Karpas-422 (cell line): ENCODE measurements around the gene LTO1. TPM values are rescaled to one million over a fixed set of nuclear protein-coding genes. Genes with fewer than 3 reads are reported as not detected.

Experiments used
- DNase-seq: peaks from one replicate; pipeline ENCODE4 v3.0.0-alpha.2; 2015
- H2AFZ ChIP-seq: fragments of 200-600 bp; sonication (generic); 2 replicates; pipeline ENCODE4 v1.6.1; 2014; ENCODE audit warnings: antibody characterized with exemption, low read length, mixed read lengths
- H3K27ac ChIP-seq: fragments of 200-600 bp; sonication (generic); 2 replicates; pipeline ENCODE4 v1.5.1; 2014; ENCODE audit warnings: mild to moderate bottlenecking, low read length, moderate library complexity
- H3K27me3 ChIP-seq: fragments of 200-600 bp; sonication (generic); 2 replicates; pipeline ENCODE4 v1.6.1; 2014; ENCODE audit warnings: low read length, mixed read lengths
- H3K36me3 ChIP-seq: fragments of 200-600 bp; sonication (generic); 2 replicates; pipeline ENCODE4 v1.6.1; 2014; ENCODE audit warnings: low read length, mixed read lengths; ENCODE audit not compliant: insufficient read depth
- H3K4me1 ChIP-seq: fragments of 200-600 bp; sonication (generic); 2 replicates; pipeline ENCODE4 v1.6.1; 2014; ENCODE audit warnings: mild to moderate bottlenecking, low read length, mixed read lengths
- H3K4me2 ChIP-seq: fragments of 200-600 bp; sonication (generic); 2 replicates; pipeline ENCODE4 v1.6.1; 2014; ENCODE audit warnings: low read length, low read depth, mild to moderate bottlenecking; ENCODE audit not compliant: poor library complexity, severe bottlenecking
- H3K4me3 ChIP-seq: fragments of 200-600 bp; sonication (generic); 2 replicates; pipeline ENCODE4 v1.5.1; 2014; ENCODE audit warnings: mild to moderate bottlenecking, antibody characterized with exemption, low read length, mixed read lengths
- H3K79me2 ChIP-seq: fragments of 200-600 bp; sonication (generic); 2 replicates; pipeline ENCODE4 v1.6.1; 2014; ENCODE audit warnings: mild to moderate bottlenecking, low read length, mixed read lengths
- H3K9ac ChIP-seq: fragments of 200-600 bp; sonication (generic); 2 replicates; pipeline ENCODE4 v1.6.0; 2014; ENCODE audit warnings: low read length
- H3K9me2 ChIP-seq: fragments of 200-600 bp; sonication (generic), shearing (Covaris generic); replicated peaks from 2 replicates; pipeline ENCODE4 v1.6.0; 2014; ENCODE audit warnings: mild to moderate bottlenecking, low read length, moderate library complexity; ENCODE audit not compliant: insufficient read depth
- H3K9me3 ChIP-seq: fragments of 300-700, 200-600 bp; sonication (generic); 2 replicates; pipeline ENCODE4 v1.6.1; 2014; ENCODE audit warnings: low read length, mixed read lengths
- H4K20me1 ChIP-seq: fragments of 200-600 bp; sonication (generic); 2 replicates; pipeline ENCODE4 v1.6.1; 2014; ENCODE audit warnings: mild to moderate bottlenecking, antibody characterized with exemption, low read length, low read depth; ENCODE audit not compliant: insufficient read depth
- total RNA-seq: library from RNA; depleted of rRNA; stranded (reverse); fragments of >200 nt; shearing (Covaris generic); gene quantifications from 2 replicates; pipeline ENCODE4 v1.2.3, GENCODE V29; 2014; ENCODE audit warnings: low replicate concordance

Gene LTO1
- total RNA-seq, 1 experiment from 2014 or later, result 26.2 TPM

DNA sequence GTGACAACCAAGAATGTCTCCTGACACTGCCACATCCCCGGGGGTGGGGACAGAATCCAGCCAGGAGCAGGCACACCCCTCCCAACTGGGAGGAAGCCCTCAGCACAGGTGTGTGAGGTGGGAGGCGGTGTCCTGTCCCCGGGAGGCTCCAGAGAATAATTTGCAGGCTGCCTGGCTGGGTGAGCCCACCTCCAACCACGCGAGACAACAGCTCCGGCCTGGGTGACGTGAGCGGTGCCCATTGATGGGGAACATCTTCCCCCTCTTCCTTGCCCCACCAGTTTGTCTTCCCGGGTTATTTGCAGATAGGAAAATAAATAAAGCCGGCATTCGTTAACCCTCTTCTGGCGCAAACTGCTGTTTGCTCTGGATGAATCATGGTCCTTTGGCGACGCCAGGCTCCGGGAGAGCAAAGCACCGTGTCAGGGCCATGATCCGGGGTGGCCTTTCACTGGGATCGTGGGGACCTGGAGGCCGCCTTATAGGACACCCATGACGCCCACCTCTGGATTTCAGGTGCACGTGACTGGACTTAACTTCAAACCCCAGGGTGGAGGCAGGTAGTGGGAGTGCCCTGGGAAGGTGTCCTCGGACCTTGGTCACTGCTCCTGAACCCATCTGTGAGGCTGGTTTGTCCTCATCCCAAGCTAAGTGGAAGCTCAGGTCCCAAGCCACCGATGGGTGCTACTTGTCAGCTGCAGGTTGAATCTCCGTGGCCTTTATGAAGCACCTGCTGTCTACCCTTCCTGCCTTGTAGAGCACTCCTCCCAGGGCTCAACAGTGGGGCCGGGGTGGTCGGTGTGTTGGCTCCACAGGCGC lies 20.3 kb downstream of the LTO1 start:
- Histone ChIP-seq H3K9me2 (no peaks in the 10 kb centered on the region), H3K79me2 (no peaks in the 10 kb centered on the region), H3K9ac (no peak overlapping the region), H3K4me1 (no peaks in the 10 kb centered on the region), H3K27me3 (no peaks in the 10 kb centered on the region), H3K9me3 (no peaks in the 10 kb centered on the region), H3K4me3 (no peak overlapping the region), H2AFZ (no peak overlapping the region), H3K4me2 (no peak overlapping the region), H3K36me3 (no peaks in the 10 kb centered on the region), H3K27ac (no peak overlapping the region), H4K20me1 (no peaks in the 10 kb centered on the region)
- DNase-seq, result no peak

DNA sequence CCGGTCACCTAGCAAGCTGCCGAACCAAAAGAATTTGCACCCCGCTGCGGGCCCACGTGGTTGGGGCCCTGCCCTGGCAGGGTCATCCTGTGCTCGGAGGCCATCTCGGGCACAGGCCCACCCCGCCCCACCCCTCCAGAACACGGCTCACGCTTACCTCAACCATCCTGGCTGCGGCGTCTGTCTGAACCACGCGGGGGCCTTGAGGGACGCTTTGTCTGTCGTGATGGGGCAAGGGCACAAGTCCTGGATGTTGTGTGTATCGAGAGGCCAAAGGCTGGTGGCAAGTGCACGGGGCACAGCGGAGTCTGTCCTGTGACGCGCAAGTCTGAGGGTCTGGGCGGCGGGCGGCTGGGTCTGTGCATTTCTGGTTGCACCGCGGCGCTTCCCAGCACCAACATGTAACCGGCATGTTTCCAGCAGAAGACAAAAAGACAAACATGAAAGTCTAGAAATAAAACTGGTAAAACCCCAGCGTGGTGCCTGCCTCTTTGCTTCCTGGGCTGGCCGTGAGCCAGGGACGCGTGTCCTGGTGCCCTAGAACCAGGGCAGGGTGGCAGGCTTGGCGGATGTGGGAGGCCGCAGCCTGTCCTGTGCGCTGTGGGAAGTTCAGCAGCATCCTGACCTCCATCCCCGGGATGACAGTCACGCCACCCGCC lies 21.0 kb downstream of the LTO1 start:
- H3K79me2 ChIP-seq, result no peaks in the 10 kb centered on the region
- H4K20me1 ChIP-seq, result no peaks in the 10 kb centered on the region
- H3K9me3 ChIP-seq, result no peaks in the 10 kb centered on the region
- H3K4me2 ChIP-seq, result no peak overlapping the region
- H3K4me3 ChIP-seq, result no peak overlapping the region
- H3K9me2 ChIP-seq, result no peaks in the 10 kb centered on the region
- no peaks in the 10 kb centered on the region for H3K4me1 ChIP-seq
- no peak overlapping the region for H3K27ac ChIP-seq
- H3K27me3 ChIP-seq, result no peaks in the 10 kb centered on the region
- DNase-seq, result no peak
- H3K36me3 ChIP-seq, result no peaks in the 10 kb centered on the region
- no peak overlapping the region for H3K9ac ChIP-seq
- H2AFZ ChIP-seq, result no peak overlapping the region

DNA sequence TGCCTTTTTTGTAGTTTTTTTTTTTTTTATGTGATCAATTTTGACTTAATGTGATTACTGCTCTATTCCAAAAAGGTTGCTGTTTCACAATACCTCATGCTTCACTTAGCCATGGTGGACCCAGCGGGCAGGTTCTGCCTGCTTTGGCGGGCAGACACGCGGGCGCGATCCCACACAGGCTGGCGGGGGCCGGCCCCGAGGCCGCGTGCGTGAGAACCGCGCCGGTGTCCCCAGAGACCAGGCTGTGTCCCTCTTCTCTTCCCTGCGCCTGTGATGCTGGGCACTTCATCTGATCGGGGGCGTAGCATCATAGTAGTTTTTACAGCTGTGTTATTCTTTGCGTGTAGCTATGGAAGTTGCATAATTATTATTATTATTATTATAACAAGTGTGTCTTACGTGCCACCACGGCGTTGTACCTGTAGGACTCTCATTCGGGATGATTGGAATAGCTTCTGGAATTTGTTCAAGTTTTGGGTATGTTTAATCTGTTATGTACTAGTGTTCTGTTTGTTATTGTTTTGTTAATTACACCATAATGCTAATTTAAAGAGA lies 21.7 kb downstream of the LTO1 start:
- Histone ChIP-seq H3K27ac (no peak overlapping the region), H3K4me1 (no peaks in the 10 kb centered on the region), H3K9me2 (no peaks in the 10 kb centered on the region), H3K4me2 (no peak overlapping the region), H3K36me3 (no peaks in the 10 kb centered on the region), H3K27me3 (no peaks in the 10 kb centered on the region), H3K9ac (no peak overlapping the region), H4K20me1 (no peaks in the 10 kb centered on the region), H3K9me3 (no peaks in the 10 kb centered on the region), H3K4me3 (no peak overlapping the region), H2AFZ (no peak overlapping the region), H3K79me2 (no peaks in the 10 kb centered on the region)
- DNase-seq, result no peak

DNA sequence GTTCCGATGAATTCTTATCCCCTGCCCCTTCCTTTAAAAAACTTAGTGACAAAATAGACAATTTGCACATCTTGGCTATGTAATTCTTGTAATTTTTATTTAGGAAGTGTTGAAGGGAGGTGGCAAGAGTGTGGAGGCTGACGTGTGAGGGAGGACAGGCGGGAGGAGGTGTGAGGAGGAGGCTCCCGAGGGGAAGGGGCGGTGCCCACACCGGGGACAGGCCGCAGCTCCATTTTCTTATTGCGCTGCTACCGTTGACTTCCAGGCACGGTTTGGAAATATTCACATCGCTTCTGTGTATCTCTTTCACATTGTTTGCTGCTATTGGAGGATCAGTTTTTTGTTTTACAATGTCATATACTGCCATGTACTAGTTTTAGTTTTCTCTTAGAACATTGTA lies 22.2 kb downstream of the LTO1 start:
- Histone ChIP-seq H3K27ac (no peak overlapping the region), H3K4me2 (no peak overlapping the region), H3K79me2 (no peaks in the 10 kb centered on the region), H4K20me1 (no peaks in the 10 kb centered on the region), H3K4me3 (no peak overlapping the region), H2AFZ (no peak overlapping the region), H3K36me3 (no peaks in the 10 kb centered on the region), H3K4me1 (no peaks in the 10 kb centered on the region), H3K9me2 (no peaks in the 10 kb centered on the region), H3K27me3 (no peaks in the 10 kb centered on the region), H3K9ac (no peak overlapping the region), H3K9me3 (no peaks in the 10 kb centered on the region)
- no peak for DNase-seq

DNA sequence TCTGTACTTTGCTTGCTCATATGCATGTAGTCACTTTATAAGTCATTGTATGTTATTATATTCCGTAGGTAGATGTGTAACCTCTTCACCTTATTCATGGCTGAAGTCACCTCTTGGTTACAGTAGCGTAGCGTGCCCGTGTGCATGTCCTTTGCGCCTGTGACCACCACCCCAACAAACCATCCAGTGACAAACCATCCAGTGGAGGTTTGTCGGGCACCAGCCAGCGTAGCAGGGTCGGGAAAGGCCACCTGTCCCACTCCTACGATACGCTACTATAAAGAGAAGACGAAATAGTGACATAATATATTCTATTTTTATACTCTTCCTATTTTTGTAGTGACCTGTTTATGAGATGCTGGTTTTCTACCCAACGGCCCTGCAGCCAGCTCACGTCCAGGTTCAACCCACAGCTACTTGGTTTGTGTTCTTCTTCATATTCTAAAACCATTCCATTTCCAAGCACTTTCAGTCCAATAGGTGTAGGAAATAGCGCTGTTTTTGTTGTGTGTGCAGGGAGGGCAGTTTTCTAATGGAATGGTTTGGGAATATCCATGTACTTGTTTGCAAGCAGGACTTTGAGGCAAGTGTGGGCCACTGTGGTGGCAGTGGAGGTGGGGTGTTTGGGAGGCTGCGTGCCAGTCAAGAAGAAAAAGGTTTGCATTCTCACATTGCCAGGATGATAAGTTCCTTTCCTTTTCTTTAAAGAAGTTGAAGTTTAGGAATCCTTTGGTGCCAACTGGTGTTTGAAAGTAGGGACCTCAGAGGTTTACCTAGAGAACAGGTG lies 23.1 kb downstream of the LTO1 start:
- H3K36me3 ChIP-seq, result no peaks in the 10 kb centered on the region
- H3K79me2 ChIP-seq, result no peaks in the 10 kb centered on the region
- H4K20me1 ChIP-seq, result peaks cover 1% of the 10 kb centered on the region; the same call in 1 of the 2 replicates

DNA sequence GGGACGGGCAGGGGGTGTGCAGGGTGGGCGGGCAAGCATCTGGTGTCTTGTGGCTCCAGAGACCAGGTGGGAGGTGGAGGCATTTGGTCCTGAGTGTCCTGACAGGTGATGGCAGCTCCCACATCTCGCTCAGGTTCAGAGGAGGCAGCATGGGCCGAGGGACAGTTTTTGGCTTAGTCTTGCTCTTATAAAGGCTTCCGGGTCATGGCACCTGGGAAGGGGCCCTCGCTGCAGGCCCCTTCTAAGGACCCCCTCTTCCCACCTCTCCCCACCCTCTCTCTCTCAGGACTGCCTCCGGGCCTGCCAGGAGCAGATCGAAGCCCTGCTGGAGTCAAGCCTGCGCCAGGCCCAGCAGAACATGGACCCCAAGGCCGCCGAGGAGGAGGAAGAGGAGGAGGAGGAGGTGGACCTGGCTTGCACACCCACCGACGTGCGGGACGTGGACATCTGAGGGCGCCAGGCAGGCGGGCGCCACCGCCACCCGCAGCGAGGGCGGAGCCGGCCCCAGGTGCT lies 24.3 kb downstream of the LTO1 start:
- Histone ChIP-seq H3K27ac (no peak overlapping the region), H3K79me2 (no peaks in the 10 kb centered on the region), H3K4me2 (no peak overlapping the region), H4K20me1 (peaks cover 4% of the 10 kb centered on the region; the same call in 1 of the 2 replicates), H2AFZ (no peak overlapping the region), H3K4me1 (no peaks in the 10 kb centered on the region), H3K4me3 (no peak overlapping the region), H3K9ac (no peak overlapping the region), H3K9me3 (no peaks in the 10 kb centered on the region), H3K27me3 (no peaks in the 10 kb centered on the region), H3K9me2 (no peaks in the 10 kb centered on the region), H3K36me3 (no peaks in the 10 kb centered on the region)
- DNase-seq, result no peak

More for the DNA sequence above, 23.1 kb downstream of the LTO1 start:
- Histone ChIP-seq H2AFZ (no peak overlapping the region), H3K9me3 (no peaks in the 10 kb centered on the region), H3K27ac (no peak overlapping the region), H3K4me3 (no peak overlapping the region), H3K9ac (no peak overlapping the region), H3K9me2 (no peaks in the 10 kb centered on the region), H3K4me2 (no peak overlapping the region), H3K27me3 (no peaks in the 10 kb centered on the region), H3K4me1 (no peaks in the 10 kb centered on the region)
- DNase-seq, result no peak

DNA sequence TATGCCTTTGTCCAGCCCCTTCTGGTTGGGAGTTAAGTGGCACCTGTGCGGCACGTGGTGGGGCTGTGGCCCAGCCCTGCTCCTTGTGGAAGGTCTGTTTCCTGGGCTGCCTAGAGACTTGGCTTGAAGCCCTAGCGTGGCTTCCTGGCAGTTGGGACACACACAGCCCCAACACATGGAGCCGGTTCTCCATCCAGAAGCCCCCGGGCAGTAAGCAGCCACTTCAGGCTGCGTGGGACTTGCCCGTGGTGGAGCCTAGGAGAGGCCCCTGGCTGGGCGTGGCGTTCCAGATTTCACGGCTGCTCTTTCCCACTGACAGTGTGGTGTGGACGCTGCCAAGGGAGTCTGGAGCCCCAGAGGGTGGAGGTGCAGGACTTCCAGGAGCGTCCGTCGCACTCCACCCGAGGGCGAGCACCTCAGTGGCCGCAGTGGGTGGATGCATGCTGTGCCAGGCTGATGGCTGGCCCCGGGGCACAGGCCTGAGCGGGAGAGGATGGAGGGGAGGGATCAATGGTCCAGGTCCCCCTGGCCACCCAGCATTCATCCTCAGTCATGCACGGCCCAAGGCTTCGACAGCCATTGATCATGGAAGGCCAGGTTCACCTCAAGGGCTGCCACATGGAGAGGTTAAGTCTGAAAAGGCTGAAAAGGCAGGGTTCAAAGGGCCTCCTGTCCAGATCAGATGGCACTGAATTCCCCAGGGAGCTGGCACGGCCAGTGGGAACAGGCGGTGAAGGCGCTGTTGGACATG lies 24.9 kb downstream of the LTO1 start:
- Histone ChIP-seq H3K4me2 (no peak overlapping the region), H3K9ac (no peak overlapping the region), H3K27ac (no peak overlapping the region), H4K20me1 (peaks cover 4% of the 10 kb centered on the region; the same call in 1 of the 2 replicates), H3K36me3 (no peaks in the 10 kb centered on the region), H3K9me2 (no peaks in the 10 kb centered on the region), H2AFZ (no peak overlapping the region), H3K4me1 (no peaks in the 10 kb centered on the region), H3K4me3 (no peak overlapping the region), H3K79me2 (no peaks in the 10 kb centered on the region), H3K27me3 (no peaks in the 10 kb centered on the region), H3K9me3 (no peaks in the 10 kb centered on the region)
- DNase-seq, result no peak
